Gastroesophageal sphincter (tissue), 3 donors: Measurements from ENCODE around the gene FAM222B.

Source experiments
- CTCF ChIP-seq, 4 experiments: fragments of 200-600 bp in 2 of 4; fragments of 450-650 bp in 2 of 4; sonication (generic) in 1 of 4; IDR thresholded peaks; one replicate each; pipeline ENCODE4 v1.5.1; 2017 to 2019; ENCODE audit warnings: antibody characterized with exemption in 4 of 4, mild to moderate bottlenecking in 2 of 4, moderate library complexity in 2 of 4
- EP300 ChIP-seq: sonication (generic); formaldehyde crosslinking; IDR thresholded peaks from one replicate; pipeline ENCODE4 v1.6.1; 2017; ENCODE audit warnings: antibody characterized with exemption, mild to moderate bottlenecking
- POLR2A ChIP-seq, 2 donors: fragments of 450-650 bp; IDR thresholded peaks; one replicate each; pipeline ENCODE4 v1.6.1; 2017; ENCODE audit warnings: antibody characterized with exemption in 2 of 2, mild to moderate bottlenecking in 2 of 2, moderate library complexity in 1 of 2

DNA sequence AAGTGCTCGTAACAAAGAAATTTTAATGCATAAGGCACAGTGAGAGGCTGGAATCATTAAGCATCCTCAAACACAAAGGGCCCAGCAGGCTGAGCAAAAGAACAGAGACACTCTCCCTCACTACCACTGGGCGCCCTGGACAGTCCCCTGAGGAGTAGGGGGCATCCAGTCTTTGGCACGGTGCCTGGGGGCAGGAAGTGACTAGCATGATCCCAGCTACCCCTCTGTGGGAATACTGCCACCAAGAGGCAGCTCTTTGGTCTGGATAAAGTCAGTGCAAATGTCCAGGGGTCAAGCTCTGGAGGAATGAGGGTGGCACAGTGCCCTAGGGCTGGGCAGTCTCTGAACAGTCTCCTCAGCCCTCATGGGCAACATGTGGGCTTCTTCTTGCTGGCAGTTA is 128.3 kb downstream of the FAM222B start:
- TF ChIP-seq EP300: no peak
- no peak for TF ChIP-seq POLR2A (IDR thresholded peaks at IDR 0.05)
- TF ChIP-seq CTCF (IDR thresholded peaks at IDR 0.05): no peak
